Jurkat, Clone E6-1 (cell line): ENCODE results near the gene THUMPD3. TPM values are rescaled to one million over a fixed set of nuclear protein-coding genes. Genes with fewer than 3 reads are reported as not detected.

Experiments
- DNase-seq: peaks from one replicate; pipeline ENCODE4 v3.0.0-alpha.2; 2011; ENCODE audit warnings: low read depth, low spot score
- H3K4me3 ChIP-seq: 2 replicates; pipeline ENCODE4 v1.5.1; 2011; ENCODE audit warnings: mild to moderate bottlenecking, low read length, control low read depth, moderate library complexity
- polyA plus RNA-seq: library from polyadenylated mRNA; unstranded; fragments of >200 nt; gene quantifications from one replicate; pipeline ENCODE4 v1.2.1, GENCODE V29; 2012; ENCODE audit warnings: missing spikeins; ENCODE audit not compliant: insufficient read length, insufficient read depth

Gene THUMPD3, protein sequence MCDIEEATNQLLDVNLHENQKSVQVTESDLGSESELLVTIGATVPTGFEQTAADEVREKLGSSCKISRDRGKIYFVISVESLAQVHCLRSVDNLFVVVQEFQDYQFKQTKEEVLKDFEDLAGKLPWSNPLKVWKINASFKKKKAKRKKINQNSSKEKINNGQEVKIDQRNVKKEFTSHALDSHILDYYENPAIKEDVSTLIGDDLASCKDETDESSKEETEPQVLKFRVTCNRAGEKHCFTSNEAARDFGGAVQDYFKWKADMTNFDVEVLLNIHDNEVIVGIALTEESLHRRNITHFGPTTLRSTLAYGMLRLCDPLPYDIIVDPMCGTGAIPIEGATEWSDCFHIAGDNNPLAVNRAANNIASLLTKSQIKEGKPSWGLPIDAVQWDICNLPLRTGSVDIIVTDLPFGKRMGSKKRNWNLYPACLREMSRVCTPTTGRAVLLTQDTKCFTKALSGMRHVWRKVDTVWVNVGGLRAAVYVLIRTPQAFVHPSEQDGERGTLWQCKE
- 110 TPM for polyA plus RNA-seq

DNA sequence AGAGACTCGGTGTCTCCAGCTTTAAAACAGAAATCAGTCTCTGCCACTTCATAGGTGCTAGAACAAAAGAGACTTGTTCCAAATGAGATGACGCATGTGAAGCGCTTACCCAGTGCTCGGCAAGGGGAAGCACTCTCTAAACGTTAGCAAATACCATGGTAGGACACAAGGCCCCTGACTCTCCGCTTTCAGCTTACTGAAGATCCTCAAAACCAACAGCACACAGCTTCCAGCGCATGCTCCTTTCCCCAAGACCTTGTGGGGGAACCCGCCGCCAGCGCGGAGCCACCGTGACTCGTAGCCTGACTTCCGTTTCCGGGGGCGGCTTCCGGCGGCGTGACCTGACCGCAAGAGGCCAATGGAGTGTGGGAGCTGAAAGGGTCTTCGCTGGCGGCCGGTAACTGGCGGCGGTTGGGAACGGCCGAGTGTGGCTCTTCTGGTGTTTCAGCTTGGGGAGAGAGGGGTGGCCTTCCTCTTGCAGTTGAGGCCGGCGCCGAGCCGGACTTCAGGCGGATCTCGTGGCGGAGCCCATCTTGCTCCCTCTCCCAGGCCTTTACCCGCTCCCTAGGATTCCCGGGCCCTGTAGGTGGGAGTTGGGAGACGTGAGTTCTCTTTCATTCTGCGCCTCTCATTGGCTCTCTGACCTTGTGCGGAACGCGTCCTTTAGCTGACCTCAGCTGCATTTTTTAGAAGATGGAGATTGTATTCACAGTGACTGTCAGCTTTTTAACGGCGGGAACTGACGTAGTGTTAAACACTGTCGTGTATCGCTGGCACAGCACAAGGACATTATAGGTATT, at the start of gene THUMPD3:
TSS of gene THUMPD3 (plus strand) at position 324 of the 800 bp plus-strand sequence. CDS start 2,015 bp downstream, outside the sequence.
- peak; percentile 90 for DNase-seq
- H3K4me3 ChIP-seq: peak within 1 kb of the TSS; percentile 88

DNA sequence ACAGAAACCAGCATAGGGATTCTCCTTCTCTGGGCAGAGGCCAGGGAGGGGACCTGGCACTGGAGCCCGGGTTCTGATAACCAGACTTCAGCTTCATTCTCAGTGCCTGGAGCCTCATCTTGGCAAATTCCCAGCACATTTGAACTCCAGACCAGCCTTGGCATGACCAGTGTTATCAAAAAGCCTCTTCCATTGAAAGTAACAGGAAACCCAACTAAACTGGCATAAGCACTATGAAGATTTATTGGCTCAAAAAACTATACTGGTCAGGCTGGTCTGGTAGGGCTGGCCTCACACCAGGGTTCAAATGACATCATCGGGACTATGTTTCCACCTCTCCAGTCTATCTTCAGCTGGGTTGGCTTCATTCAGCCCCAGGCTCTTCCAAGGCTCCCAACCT, 48.1 kb upstream of the THUMPD3 start:
- H3K4me3 ChIP-seq: no peak overlapping the region
- DNase-seq: no peak

DNA sequence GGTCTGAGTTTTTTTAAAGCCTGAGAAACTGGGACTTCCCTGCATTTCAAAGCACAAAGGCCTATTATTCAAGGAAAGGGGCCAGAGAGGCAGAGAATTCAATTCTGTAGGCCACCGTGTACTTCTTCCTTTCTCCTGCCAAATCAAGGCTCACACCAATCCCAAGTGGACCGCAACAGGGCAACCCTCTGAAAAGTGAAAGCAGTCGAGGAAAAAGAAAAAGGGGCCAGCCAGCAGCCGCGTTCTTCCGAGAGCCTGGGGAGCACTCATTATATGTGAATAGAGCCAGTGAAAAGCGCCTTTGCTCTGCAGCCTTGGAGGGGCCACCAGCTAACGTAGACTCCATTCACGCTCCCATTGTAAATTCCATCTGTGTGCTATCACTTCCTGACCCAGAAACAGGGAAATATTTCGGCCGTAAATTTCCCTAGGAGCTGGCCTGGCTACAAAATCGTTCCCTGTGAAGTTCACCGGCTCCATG, 45.9 kb upstream of the THUMPD3 start:
- no peak overlapping the region for H3K4me3 ChIP-seq
- no peak for DNase-seq

GRCh38 chr3:9322780-9323179, 40.1 kb upstream of the THUMPD3 start:
- no peak for DNase-seq
- H3K4me3 ChIP-seq: no peak overlapping the region

DNA sequence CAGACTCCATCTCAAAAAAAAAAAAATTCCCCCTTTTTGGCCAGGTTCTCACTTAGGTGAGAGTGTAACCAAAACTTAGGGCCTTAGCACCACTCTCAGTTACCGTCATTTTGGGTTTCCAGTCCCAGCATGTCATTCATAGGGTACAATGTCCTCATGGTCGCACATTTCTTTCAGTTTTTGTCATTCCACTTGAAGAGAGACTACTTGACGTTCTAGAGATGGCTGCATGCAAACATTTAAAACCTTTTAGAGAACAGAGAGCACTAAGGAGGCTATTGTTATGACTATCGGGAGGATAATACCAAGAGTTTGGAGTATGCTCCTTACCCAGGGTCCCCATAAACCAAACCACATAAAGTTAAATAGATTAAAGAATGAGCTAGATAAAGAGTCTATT, 37.9 kb upstream of the THUMPD3 start:
- no peak for DNase-seq
- no peak overlapping the region for H3K4me3 ChIP-seq

DNA sequence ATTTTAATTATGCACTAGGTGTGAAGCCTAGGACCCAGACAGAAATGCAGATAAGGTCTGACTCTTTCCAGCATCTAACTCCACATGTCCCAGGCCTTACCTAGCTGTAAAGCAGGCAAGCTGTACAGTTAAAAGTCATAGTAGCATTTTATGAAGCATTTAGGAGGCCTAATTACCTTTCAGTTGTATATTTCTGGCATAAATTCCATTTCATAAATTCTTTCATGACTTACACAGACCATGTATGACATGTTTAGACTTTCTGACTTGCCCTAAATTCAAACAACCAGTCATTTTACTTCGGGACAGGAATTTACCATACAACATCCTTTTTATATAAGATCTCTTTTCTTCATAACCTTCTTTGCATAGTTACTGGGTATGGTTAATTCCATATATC, 35.3 kb upstream of the THUMPD3 start:
- H3K4me3 ChIP-seq: no peak overlapping the region
- DNase-seq: no peak

GRCh38 chr3:9330166-9330703, 32.6 kb upstream of the THUMPD3 start:
- no peak overlapping the region for H3K4me3 ChIP-seq
- no peak for DNase-seq

- no peak for DNase-seq
- H3K4me3 ChIP-seq: no peak overlapping the region
These were observed 31.7 kb upstream of the THUMPD3 start for GRCh38 chr3:9331171-9331570.

DNA sequence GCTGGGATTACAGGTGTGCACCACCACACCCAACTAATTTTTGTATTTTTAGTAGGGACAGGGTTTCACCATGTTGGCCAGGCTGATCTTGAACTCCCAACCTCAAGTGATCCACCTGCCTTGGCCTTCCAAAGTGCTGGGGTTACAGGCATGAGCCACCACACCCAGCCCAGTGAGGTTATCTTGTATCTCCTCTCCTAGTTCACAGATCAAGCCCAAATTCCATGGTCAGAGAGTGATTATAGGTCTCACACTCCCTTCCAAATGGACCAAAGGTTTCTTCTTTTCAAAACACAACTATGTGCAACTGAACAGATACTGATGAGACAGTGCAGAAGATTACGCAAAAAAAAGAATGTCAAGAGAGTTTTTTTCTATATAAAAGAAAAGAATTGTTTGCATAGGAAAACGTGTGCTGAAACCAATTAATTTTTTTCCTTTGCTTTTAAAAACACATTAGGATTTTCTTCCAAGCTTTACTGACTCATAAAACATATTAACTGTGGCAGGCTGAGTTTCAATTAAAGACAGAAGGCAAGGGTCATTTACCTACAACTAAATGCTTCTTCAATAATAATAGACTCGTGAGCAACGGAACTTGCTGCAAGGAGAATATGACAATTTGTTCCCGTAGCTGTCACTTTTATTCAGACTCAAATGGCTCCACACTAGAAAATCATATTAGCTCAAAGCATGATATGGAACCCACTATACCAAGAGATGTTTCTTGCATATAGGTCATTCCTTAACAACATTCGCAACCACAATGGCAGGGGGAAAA, 30.4 kb upstream of the THUMPD3 start:
- H3K4me3 ChIP-seq: no peak overlapping the region
- DNase-seq: no peak

- no peak overlapping the region for H3K4me3 ChIP-seq
- no peak for DNase-seq
These were observed 22.9 kb upstream of the THUMPD3 start for GRCh38 chr3:9339761-9340471.

DNA sequence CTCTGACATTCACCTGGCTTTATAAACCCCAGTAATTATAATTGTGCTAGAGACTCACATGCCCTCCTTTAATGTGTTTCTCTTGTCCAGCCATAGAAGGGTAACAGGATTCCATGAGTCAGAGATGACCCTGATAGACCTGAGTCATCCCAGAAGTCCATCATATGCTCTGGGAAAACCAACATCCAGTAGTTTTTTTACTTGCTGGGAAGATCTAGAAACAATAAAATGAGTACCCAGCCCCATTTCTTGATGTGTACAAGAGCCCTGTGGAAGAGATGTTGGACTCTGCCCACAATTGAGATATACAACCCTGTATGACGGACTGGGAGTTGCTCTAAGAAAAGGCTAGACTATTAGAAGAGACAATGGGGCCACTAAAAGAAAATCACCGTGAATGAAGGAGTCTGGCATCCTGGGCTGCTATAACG, 22.4 kb upstream of the THUMPD3 start:
- H3K4me3 ChIP-seq: no peak overlapping the region
- DNase-seq: no peak

- no peak for DNase-seq
- H3K4me3 ChIP-seq: no peak overlapping the region
These were observed 20.2 kb upstream of the THUMPD3 start for GRCh38 chr3:9342696-9343095.

GRCh38 chr3:9343115-9343514, 19.7 kb upstream of the THUMPD3 start:
- H3K4me3 ChIP-seq: no peak overlapping the region
- DNase-seq: no peak

DNA sequence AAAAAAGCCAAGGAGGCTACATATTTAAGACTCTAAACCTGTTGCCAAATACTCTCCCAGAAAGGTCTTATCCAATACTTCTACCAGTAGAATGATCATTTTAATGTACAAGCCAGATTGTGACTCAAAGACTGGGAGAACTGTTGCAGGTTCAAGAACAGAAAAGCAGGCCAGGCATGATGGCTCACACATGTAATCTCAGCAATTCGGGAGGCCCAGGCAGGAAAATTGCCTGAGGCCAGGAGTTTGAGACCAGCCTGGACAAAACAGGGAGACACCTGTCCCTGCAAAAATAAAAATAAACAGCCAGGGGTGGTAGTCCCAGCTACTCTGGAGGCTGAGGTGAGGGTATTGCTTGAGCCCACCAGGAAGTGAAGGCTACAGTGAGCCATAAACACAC, 17.8 kb upstream of the THUMPD3 start:
- H3K4me3 ChIP-seq: no peak overlapping the region
- no peak for DNase-seq

- no peak for DNase-seq
- H3K4me3 ChIP-seq: no peak overlapping the region
These were observed 16.7 kb upstream of the THUMPD3 start for GRCh38 chr3:9346141-9346540.

- DNase-seq: no peak
- no peak overlapping the region for H3K4me3 ChIP-seq
These were observed 15.8 kb upstream of the THUMPD3 start for GRCh38 chr3:9347081-9347480.

DNA sequence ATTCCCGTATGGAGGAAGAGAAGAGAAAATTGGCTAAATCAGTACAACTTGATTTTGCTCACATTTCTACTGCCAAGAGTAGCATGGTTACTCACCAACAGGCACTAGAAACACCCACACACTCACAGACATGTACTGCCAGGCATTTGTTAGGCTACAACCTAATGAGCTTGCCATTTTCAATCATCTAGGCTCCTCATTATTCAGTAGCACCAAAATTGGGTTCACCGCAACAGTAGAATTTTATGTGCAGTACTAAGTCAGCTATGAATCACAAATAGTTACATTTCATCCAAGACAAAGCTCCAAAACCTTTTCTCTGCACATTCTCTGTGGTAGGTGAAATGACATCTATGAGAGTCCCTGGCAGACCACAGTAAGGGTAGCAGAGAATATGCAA, 15.0 kb upstream of the THUMPD3 start:
- no peak overlapping the region for H3K4me3 ChIP-seq
- no peak for DNase-seq

- DNase-seq: no peak
- H3K4me3 ChIP-seq: no peak overlapping the region
These were observed 13.3 kb upstream of the THUMPD3 start for GRCh38 chr3:9349321-9350117.
